Thoracic aorta (tissue), 2 donors: ENCODE measurements around the gene NRP2. TPM values are rescaled to one million over a fixed set of nuclear protein-coding genes. Genes with fewer than 3 reads are reported as not detected.

Experiments used
- ATAC-seq: fragments of 150-250 bp; one replicate; pipeline ENCODE4 v1.8.0; 2017; ENCODE audit warnings: low read depth; ENCODE audit not compliant: insufficient number of reproducible peaks, low FRiP score
- DNase-seq: peaks from one replicate; pipeline ENCODE4 v3.0.0-alpha.2; 2020; ENCODE audit warnings: low spot score
- H3K27ac ChIP-seq, 2 donors: fragments of 200-600 bp; sonication (generic); 1 replicate in 1 of 2; 2 replicates in 1 of 2; pipeline ENCODE4 v1.5.1; 2016; ENCODE audit warnings: mild to moderate bottlenecking in 2 of 2, moderate library complexity in 2 of 2
- H3K27me3 ChIP-seq: fragments of 200-600 bp; sonication (generic); replicated peaks from 2 replicates; pipeline ENCODE4 v1.6.0; 2016; ENCODE audit warnings: mild to moderate bottlenecking; ENCODE audit not compliant: insufficient read depth
- H3K36me3 ChIP-seq: fragments of 200-600 bp; sonication (generic); one replicate; pipeline ENCODE4 v1.5.1; 2016
- H3K4me1 ChIP-seq, 2 donors: fragments of 200-600 bp; sonication (generic); 1 replicate in 1 of 2; 2 replicates in 1 of 2; pipeline versions ENCODE4 v1.5.1 to v1.6.0; 2016; ENCODE audit warnings: low read depth in 2 of 2, mild to moderate bottlenecking in 1 of 2; ENCODE audit not compliant: control insufficient read depth in 1 of 2
- H3K4me3 ChIP-seq: fragments of 200-600 bp; sonication (generic); 2 replicates; pipeline ENCODE4 v1.5.1; 2016; ENCODE audit warnings: mild to moderate bottlenecking
- H3K9me3 ChIP-seq: fragments of 200-600 bp; sonication (generic); 2 replicates; pipeline ENCODE4 v1.5.1; 2016
- CTCF ChIP-seq: fragments of 200-600 bp; sonication (generic); IDR thresholded peaks from one replicate; pipeline ENCODE4 v1.5.1; 2019; ENCODE audit warnings: antibody characterized with exemption
- total RNA-seq, 2 donors: library from RNA; depleted of rRNA; stranded (reverse); fragments of >200 nt; gene quantifications; one replicate each; pipeline versions ENCODE4 v1.1.0 to v1.2.3, GENCODE V29; 2016

NRP2 gene
- total RNA-seq, 2 donors from 2014 or later, result 73.5 to 75.1 TPM

GRCh38 chr2:205699515-205700289 is 17.4 kb downstream of the NRP2 start:
- no peak overlapping the region for H3K4me3 ChIP-seq
- H3K9me3 ChIP-seq, result no peaks in the 10 kb centered on the region
- H3K36me3 ChIP-seq, result no peaks in the 10 kb centered on the region
- peak overlapping the region; percentile 15 to 52 for H3K27ac ChIP-seq
- ATAC-seq, result no peak
- DNase-seq, result no peak
- no peak for TF ChIP-seq CTCF
- H3K4me1 ChIP-seq, result peaks cover 13 to 49% of the 10 kb centered on the region in 2 donors
- H3K27me3 ChIP-seq, result no peaks in the 10 kb centered on the region

- H3K36me3 ChIP-seq, result no peaks in the 10 kb centered on the region
- DNase-seq (no peak), ATAC-seq (no peak)
- TF ChIP-seq CTCF, result no peak
- no peaks in the 10 kb centered on the region for H3K9me3 ChIP-seq
- H3K4me3 ChIP-seq, result no peak overlapping the region
- H3K4me1 ChIP-seq, result peaks cover 13 to 55% of the 10 kb centered on the region in 2 donors
- H3K27ac ChIP-seq, result peak overlapping the region; percentile 28 to 52
- H3K27me3 ChIP-seq, result no peaks in the 10 kb centered on the region
Observed at GRCh38 chr2:205700331-205701132, 18.2 kb downstream of the NRP2 start.

- no peak for TF ChIP-seq CTCF
- DNase-seq (no peak), ATAC-seq (no peak)
- Histone ChIP-seq H3K4me1 (peaks cover 15 to 65% of the 10 kb centered on the region in 2 donors), H3K27ac (peak overlapping the region; percentile 15 to 52), H3K27me3 (no peaks in the 10 kb centered on the region), H3K9me3 (no peaks in the 10 kb centered on the region), H3K36me3 (no peaks in the 10 kb centered on the region), H3K4me3 (no peak overlapping the region)
Observed at GRCh38 chr2:205701509-205701908, 19.2 kb downstream of the NRP2 start.

- H3K4me1 ChIP-seq, result peaks cover 25 to 75% of the 10 kb centered on the region in 2 donors
- H3K36me3 ChIP-seq, result no peaks in the 10 kb centered on the region
- no peak overlapping the region for H3K27ac ChIP-seq
Observed at GRCh38 chr2:205702576-205702975, 20.3 kb downstream of the NRP2 start.

More at GRCh38 chr2:205702576-205702975, 20.3 kb downstream of the NRP2 start:
- DNase-seq (no peak), ATAC-seq (no peak)
- Histone ChIP-seq H3K27me3 (no peaks in the 10 kb centered on the region), H3K4me3 (no peak overlapping the region), H3K9me3 (no peaks in the 10 kb centered on the region)
- no peak for TF ChIP-seq CTCF
